Endothelial cell of umbilical vein (primary cell): Measurements from ENCODE around the gene S100A7.

Experiments used
- MAX ChIP-seq: IDR thresholded peaks from 2 replicates; pipeline ENCODE4 v1.6.1; 2011; ENCODE audit not compliant: insufficient read depth, insufficient read length
- POLR2A ChIP-seq: IDR thresholded peaks from 2 replicates; pipeline ENCODE4 v1.6.1; 2012; ENCODE audit warnings: low read depth, mild to moderate bottlenecking, control low read depth, low read length
- TF ChIP-seq, protein P1 (sequence below), 2 donors: IDR thresholded peaks; 1 replicate in 1 of 2; 2 replicates in 1 of 2; pipeline ENCODE4 v1.5.1; 2011; ENCODE audit warnings: low read length in 2 of 2, mild to moderate bottlenecking in 2 of 2, moderate library complexity in 2 of 2, control low read depth in 1 of 2, inconsistent platforms in 1 of 2, low read depth in 1 of 2; ENCODE audit not compliant: insufficient read depth in 1 of 2; ENCODE audit errors: extremely low read depth in 1 of 2

DNA sequence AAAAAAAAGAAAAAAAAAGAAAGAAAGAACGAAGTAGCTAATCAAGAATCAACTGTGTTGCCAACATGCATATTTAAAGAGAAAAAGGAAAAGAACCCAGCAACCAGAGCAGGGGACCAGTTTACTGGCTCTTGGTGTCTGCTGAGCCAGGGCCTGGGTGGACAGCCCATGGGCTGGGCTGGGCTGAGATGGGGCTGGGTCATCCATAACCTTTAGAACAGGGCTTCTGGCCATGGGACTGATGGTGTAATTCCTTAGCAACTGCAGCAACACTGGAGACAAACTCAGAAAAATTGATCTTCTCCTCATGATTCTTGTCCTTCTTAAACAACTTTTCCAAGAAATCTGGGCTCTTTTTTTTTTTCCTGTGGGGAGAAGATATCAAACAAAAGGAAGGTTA is 33.6 kb downstream of the S100A7 start:
- TF ChIP-seq, protein P1, sequence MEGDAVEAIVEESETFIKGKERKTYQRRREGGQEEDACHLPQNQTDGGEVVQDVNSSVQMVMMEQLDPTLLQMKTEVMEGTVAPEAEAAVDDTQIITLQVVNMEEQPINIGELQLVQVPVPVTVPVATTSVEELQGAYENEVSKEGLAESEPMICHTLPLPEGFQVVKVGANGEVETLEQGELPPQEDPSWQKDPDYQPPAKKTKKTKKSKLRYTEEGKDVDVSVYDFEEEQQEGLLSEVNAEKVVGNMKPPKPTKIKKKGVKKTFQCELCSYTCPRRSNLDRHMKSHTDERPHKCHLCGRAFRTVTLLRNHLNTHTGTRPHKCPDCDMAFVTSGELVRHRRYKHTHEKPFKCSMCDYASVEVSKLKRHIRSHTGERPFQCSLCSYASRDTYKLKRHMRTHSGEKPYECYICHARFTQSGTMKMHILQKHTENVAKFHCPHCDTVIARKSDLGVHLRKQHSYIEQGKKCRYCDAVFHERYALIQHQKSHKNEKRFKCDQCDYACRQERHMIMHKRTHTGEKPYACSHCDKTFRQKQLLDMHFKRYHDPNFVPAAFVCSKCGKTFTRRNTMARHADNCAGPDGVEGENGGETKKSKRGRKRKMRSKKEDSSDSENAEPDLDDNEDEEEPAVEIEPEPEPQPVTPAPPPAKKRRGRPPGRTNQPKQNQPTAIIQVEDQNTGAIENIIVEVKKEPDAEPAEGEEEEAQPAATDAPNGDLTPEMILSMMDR (IDR thresholded peaks at IDR 0.05; ENCODE audit: extremely low read depth in 1 of 2, insufficient read depth in 1 of 2, low read depth in 1 of 2, low read length in 2 of 2) = no peak
- no peak for TF ChIP-seq MAX
- TF ChIP-seq POLR2A = no peak
